Kidney (tissue), 14 donors: Measurements from ENCODE around the gene UAP1L1. TPM values are rescaled to one million over a fixed set of nuclear protein-coding genes. Genes with fewer than 3 reads are reported as not detected.
"Not testable (repeated sequence)": the region's sequence is repeated elsewhere in the genome, so short reads cannot be mapped to it uniquely, and the experiment has no call there.

ENCODE experiments used
- DNase-seq, 5 donors: peaks; one replicate each; pipeline ENCODE4 v3.0.0-alpha.2; 2013 to 2020
- FAIRE-seq: peaks from 2 replicates; lab custom pipeline; 2012; peaks lifted over from hg19 to GRCh38; lab: Jason Lieb, UNC
- H3K27ac ChIP-seq, 2 donors: one replicate each; pipeline ENCODE4 v1.7.0; 2013; ENCODE audit warnings: low read depth in 2 of 2, low read length in 2 of 2, inconsistent platforms in 1 of 2
- H3K27me3 ChIP-seq: one replicate; pipeline ENCODE4 v1.7.1; 2013; ENCODE audit warnings: low read length, inconsistent platforms; ENCODE audit not compliant: control insufficient read depth, insufficient read depth
- H3K36me3 ChIP-seq, 3 donors: one replicate each; pipeline versions ENCODE4 v1.7.0 to v1.7.1; 2013; ENCODE audit warnings: low read length in 3 of 3, control low read depth in 1 of 3, inconsistent platforms in 1 of 3; ENCODE audit not compliant: insufficient read depth in 3 of 3, control insufficient read depth in 2 of 3
- H3K4me1 ChIP-seq, 3 donors: one replicate each; pipeline versions ENCODE4 v1.7.0 to v1.7.1; 2013; ENCODE audit warnings: low read length in 3 of 3, inconsistent platforms in 1 of 3, low read depth in 1 of 3; ENCODE audit not compliant: control insufficient read depth in 2 of 3, insufficient read depth in 2 of 3
- H3K4me3 ChIP-seq, 3 donors: one replicate each; pipeline versions ENCODE4 v1.7.0 to v1.8.1; 2013; ENCODE audit warnings: low read length in 3 of 3, control low read depth in 1 of 3, inconsistent platforms in 1 of 3
- H3K9ac ChIP-seq, 3 donors: one replicate each; pipeline versions ENCODE4 v1.7.0 to v1.7.1; 2013; ENCODE audit warnings: low read length in 3 of 3, control low read depth in 1 of 3, inconsistent platforms in 1 of 3
- H3K9me3 ChIP-seq, 3 donors: one replicate each; pipeline versions ENCODE4 v1.7.0 to v1.7.1; 2013; ENCODE audit warnings: low read length in 3 of 3, control low read depth in 1 of 3, inconsistent platforms in 1 of 3; ENCODE audit not compliant: control insufficient read depth in 2 of 3, insufficient read depth in 1 of 3
- intact Hi-C: fragments of 100-400 bp; cut with DNase I; formaldehyde crosslinking; loops from one replicate; pipeline ENCODE4 v1.11.1; 2022
- polyA plus RNA-seq: library from polyadenylated mRNA; stranded (reverse); fragments of 350-450 nt; fragmentation: Illumina TruSeq; extraction: RNeasy Lipid Tissue Mini Kit (QIAGEN cat#74804); gene quantifications from one replicate; pipeline ENCODE4 v1.2.3, GENCODE V29; 2014; ENCODE audit warnings: low read depth, low replicate concordance; ENCODE audit not compliant: insufficient read depth
- total RNA-seq: library from RNA; stranded (reverse); fragmentation: NEBNext Ultra II Directional; extraction: Animal tissue kit (Norgen Biotek cat#: 25700); gene quantifications from one replicate; pipeline ENCODE4 v1.2.1, GENCODE V29; 2021
- TF ChIP-seq, protein P1 (sequence below): IDR thresholded peaks from 3 replicates; pipeline ENCODE4 v1.5.1; 2012; ENCODE audit warnings: mild to moderate bottlenecking, moderate library complexity, borderline replicate concordance; ENCODE audit not compliant: insufficient read depth; ENCODE audit errors: extremely low read depth
- donor health status: control.
- donor health status: control.
- donor health status: control.
- donor health status: control.
- donor health status: control.
- donor health status: DM: yes; HTN: yes; CAD: no.
- donor health status: Normal renal cell carcinoma (clear cell type).

Gene UAP1L1
- total and polyA plus RNA-seq, 2 donors from 2014 or later, result 12.7 to 14.4 TPM

DNA sequence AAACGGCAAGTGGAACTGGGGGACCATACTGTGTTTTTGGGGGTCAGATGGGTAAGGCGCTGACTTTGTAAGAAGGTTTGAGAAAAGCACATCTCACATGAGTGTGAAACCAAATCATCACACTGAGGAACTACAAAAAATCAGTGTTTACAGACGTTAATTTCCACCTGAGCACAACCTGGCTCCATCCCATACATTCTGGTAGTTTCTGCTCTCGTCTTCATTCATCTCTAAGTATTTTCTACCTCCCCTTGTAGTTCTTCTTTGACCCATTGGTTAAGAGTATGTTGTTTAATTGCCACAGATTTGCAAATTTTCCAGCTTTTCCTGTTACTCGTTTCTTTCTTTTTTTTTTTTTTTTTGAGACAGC, 46.1 kb downstream of the UAP1L1 start:
- H3K4me3 ChIP-seq, result no peak overlapping the region
- FAIRE-seq (no peak), DNase-seq (no peak)
- TF ChIP-seq, protein P1, sequence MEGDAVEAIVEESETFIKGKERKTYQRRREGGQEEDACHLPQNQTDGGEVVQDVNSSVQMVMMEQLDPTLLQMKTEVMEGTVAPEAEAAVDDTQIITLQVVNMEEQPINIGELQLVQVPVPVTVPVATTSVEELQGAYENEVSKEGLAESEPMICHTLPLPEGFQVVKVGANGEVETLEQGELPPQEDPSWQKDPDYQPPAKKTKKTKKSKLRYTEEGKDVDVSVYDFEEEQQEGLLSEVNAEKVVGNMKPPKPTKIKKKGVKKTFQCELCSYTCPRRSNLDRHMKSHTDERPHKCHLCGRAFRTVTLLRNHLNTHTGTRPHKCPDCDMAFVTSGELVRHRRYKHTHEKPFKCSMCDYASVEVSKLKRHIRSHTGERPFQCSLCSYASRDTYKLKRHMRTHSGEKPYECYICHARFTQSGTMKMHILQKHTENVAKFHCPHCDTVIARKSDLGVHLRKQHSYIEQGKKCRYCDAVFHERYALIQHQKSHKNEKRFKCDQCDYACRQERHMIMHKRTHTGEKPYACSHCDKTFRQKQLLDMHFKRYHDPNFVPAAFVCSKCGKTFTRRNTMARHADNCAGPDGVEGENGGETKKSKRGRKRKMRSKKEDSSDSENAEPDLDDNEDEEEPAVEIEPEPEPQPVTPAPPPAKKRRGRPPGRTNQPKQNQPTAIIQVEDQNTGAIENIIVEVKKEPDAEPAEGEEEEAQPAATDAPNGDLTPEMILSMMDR, result no peak
- no peak overlapping the region for H3K27ac ChIP-seq
- no peaks in the 10 kb centered on the region for H3K9me3 ChIP-seq
- no peak overlapping the region for H3K9ac ChIP-seq
- H3K4me1 ChIP-seq, result peaks cover 0 to 9% (median 0%) of the 10 kb centered on the region in 3 donors
- H3K36me3 ChIP-seq, result no peaks in the 10 kb centered on the region
- no peaks in the 10 kb centered on the region for H3K27me3 ChIP-seq
- intact Hi-C loops, result no loop called here

DNA sequence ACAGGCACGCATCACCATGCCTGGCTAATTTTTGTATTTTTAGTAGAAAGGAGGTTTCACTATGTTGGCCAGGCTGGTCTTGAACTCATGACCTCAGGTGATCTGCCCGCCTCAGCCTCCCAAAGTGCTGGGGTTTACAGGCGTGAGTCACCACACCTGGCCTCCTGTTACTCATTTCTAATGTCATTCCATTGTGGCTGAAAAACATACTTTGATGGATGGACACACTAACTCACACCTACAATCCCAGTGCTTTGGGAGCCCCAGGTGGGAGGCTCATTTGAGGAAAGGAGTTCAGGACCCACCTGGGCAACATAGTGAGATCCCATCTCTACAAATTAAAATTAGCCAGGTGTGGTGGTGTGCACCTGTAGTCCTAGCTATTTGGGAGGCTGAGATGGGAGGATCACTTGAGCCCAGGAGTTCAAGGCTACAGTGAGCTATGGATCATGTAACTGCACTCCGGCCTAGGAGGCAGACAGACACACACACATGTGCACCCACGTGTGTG, 46.7 kb downstream of the UAP1L1 start:
- peaks cover 0 to 14% (median 0%) of the 10 kb centered on the region in 3 donors for H3K4me1 ChIP-seq
- H3K4me3 ChIP-seq, intact Hi-C loops, FAIRE-seq, H3K9me3 ChIP-seq, DNase-seq, H3K27ac ChIP-seq, H3K9ac ChIP-seq, H3K36me3 ChIP-seq, H3K27me3 ChIP-seq: not testable (repeated sequence)

DNA sequence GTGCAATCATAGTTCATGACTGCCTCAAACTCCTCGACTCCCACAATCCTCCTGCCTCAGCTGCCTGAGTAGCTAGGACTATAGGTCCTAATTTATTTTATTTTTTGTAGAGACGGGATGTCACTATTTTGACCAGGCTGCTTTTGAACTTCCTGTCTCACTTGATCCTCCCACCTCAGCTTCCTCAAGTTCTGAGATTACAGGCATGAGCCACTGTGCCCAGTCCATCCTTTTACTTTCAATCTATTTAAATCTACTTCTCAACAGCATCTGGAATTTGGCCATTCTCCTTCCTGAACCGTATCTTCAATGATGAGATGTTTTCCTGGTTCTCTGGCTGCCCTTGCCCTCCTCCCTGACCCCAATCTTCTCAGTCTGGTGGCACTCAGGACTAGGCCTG, 49.5 kb downstream of the UAP1L1 start:
- no peak for DNase-seq
- peaks cover 0 to 16% (median 0%) of the 10 kb centered on the region in 3 donors for H3K4me1 ChIP-seq
- FAIRE-seq, result no peak
- H3K9me3 ChIP-seq, result no peaks in the 10 kb centered on the region
- H3K36me3 ChIP-seq, result no peaks in the 10 kb centered on the region
- peak overlapping the region in 1 of 2 donors; percentile 41 for H3K27ac ChIP-seq
- TF ChIP-seq, protein P1, result no peak
- intact Hi-C loops, result no loop called here
- H3K9ac ChIP-seq, result no peak overlapping the region
- peak overlapping the region in 1 of 3 donors; percentile 5 for H3K4me3 ChIP-seq
- H3K27me3 ChIP-seq, result no peaks in the 10 kb centered on the region

DNA sequence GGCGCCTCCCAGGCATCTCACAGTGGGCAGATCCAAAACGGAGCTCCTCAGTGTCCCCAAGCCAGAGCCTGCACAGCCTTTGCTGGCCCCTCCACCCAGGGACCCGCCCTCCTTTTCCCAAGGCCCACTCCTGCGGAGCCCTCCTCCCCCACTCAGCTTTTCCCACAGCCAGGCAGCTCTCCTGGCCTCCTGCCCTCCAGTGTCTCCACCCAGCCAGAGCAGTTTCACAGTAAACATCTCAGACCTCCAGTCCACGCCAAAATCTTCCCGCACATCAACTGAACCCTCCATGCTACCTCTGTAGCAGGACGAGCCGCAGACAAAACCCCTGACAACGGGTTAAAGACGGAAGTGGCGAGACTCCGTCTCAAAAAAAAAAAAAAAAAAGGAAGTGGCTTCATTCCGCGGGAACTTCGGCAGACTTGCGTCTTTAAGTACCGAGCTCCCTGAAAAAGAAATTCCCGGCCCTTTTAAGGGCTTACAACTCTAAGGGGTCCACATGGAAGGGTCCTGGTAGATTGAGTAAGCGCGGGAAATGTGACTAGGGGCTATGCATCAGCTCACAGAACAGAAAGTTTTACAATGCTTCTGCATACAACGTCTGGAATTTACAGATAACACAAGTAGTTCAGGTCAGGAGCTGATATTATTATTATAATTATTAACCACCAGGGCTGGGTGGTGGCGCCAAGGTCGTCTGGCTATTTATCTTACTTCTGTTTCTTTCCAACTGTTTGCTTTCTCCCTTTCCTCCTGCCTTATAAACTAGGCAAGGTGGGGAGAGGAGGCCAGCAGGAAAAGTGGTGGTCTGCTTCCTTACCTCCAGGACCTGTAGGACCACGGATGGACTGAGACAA, 50.2 kb downstream of the UAP1L1 start:
- peak overlapping the region in 2 of 3 donors; percentile 5 to 18 for H3K4me3 ChIP-seq

More for the DNA sequence above, 50.2 kb downstream of the UAP1L1 start:
- Histone ChIP-seq H3K4me1 (peaks cover 0 to 16% (median 0%) of the 10 kb centered on the region in 3 donors), H3K27me3 (no peaks in the 10 kb centered on the region), H3K9me3 (no peaks in the 10 kb centered on the region), H3K36me3 (no peaks in the 10 kb centered on the region), H3K9ac (peak overlapping the region in 1 of 3 donors; percentile 48), H3K27ac (peak overlapping the region in 1 of 2 donors; percentile 41)
- DNase-seq (no peak), FAIRE-seq (no peak)
- intact Hi-C loops, result no loop called here
- TF ChIP-seq, protein P1, result no peak
